B cell (primary cell): ENCODE measurements around the gene ZBTB40.

Source experiments
- CTCF ChIP-seq: fragments of 200-600 bp; IDR thresholded peaks from one replicate; pipeline ENCODE4 v1.8.0; 2022; ENCODE audit warnings: antibody characterized with exemption, mild to moderate bottlenecking
- EZH2 ChIP-seq: IDR thresholded peaks from 2 replicates; pipeline ENCODE4 v1.6.1; 2012; ENCODE audit warnings: borderline replicate concordance, low read depth, mild to moderate bottlenecking, moderate library complexity, low read length; ENCODE audit not compliant: insufficient read depth, poor library complexity, severe bottlenecking

- TF ChIP-seq EZH2 (no peak), CTCF (no peak)
Measured at GRCh38 chr1:22576617-22577016, 125.0 kb downstream of the ZBTB40 start.
